ENCODE data around the gene SNAI3.

DNA sequence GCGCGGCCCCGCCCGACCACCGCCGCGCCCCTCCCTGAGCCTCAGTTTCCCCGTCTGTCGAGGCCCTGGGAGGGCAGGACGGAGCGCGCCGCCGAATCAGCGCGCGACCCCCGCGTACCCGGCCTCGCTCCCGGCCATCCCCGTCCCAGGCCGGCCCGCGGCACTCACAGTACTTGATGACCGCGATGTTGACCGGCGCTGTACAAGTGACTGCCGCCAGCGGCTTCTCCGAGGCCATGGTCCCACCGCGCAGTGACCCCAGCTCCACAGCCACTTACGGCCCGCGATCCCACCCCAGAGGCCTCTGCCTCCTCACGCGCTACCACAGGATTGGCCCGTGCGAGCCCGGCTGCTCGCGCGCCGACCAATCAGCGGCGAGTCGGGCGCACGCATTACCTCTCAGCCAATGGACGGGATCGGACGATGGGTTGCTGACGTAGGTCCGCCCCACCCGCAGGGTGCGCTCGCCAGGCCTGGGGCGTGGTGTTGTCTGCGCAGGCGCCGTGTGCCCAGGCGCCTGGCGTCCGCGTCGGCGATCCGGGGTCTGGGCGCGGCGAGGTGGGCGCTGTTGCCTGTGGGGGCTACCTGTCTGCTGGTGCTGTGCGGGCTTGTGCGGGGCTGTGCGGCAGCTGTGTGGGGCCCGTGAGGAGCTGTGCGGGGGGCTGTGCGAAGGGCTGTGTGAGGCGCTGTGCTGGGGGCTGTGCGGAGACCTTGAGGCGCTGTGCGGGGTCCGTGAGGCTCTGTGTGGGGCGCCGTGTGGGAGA, 23.3 kb downstream of the SNAI3 start, which contains the start of gene MVD:
- TF ChIP-seq, protein P1, sequence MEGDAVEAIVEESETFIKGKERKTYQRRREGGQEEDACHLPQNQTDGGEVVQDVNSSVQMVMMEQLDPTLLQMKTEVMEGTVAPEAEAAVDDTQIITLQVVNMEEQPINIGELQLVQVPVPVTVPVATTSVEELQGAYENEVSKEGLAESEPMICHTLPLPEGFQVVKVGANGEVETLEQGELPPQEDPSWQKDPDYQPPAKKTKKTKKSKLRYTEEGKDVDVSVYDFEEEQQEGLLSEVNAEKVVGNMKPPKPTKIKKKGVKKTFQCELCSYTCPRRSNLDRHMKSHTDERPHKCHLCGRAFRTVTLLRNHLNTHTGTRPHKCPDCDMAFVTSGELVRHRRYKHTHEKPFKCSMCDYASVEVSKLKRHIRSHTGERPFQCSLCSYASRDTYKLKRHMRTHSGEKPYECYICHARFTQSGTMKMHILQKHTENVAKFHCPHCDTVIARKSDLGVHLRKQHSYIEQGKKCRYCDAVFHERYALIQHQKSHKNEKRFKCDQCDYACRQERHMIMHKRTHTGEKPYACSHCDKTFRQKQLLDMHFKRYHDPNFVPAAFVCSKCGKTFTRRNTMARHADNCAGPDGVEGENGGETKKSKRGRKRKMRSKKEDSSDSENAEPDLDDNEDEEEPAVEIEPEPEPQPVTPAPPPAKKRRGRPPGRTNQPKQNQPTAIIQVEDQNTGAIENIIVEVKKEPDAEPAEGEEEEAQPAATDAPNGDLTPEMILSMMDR (IDR thresholded peaks at IDR 0.05), result no peak
- TF ChIP-seq POLR2A (IDR thresholded peaks at IDR 0.05), result peak in 1 of 2 donors; percentile 53
